AG09309 (cell line): Measurements from ENCODE around the gene SBK1.

Source experiments
- DNase-seq: peaks from one replicate; pipeline ENCODE4 v3.0.0-alpha.2; 2010; ENCODE audit warnings: low read depth
- H3K4me3 ChIP-seq: 2 replicates; pipeline ENCODE4 v1.5.1; 2011; ENCODE audit warnings: mild to moderate bottlenecking, low read depth, low read length, moderate library complexity; ENCODE audit not compliant: control insufficient read depth
- CTCF ChIP-seq: IDR thresholded peaks from 2 replicates; pipeline ENCODE4 v1.5.1; 2011; ENCODE audit warnings: mild to moderate bottlenecking, low read depth, low read length, inconsistent platforms; ENCODE audit not compliant: insufficient read depth, control insufficient read depth; ENCODE audit errors: missing control alignments

Gene SBK1

GRCh38 chr16:28289048-28289447, 3.3 kb upstream of the SBK1 start:
- DNase-seq = no peak
- no peak overlapping the region for H3K4me3 ChIP-seq
- no peak for TF ChIP-seq CTCF

- no peak overlapping the region for H3K4me3 ChIP-seq
- no peak for DNase-seq
- TF ChIP-seq CTCF = no peak
Measured at GRCh38 chr16:28289939-28290858, 2.1 kb upstream of the SBK1 start.

- no peak for TF ChIP-seq CTCF
- no peak overlapping the region for H3K4me3 ChIP-seq
- DNase-seq = no peak
Measured at GRCh38 chr16:28290859-28291254, 1.5 kb upstream of the SBK1 start.

GRCh38 chr16:28292731-28293600, 641 bp downstream of the SBK1 start:
- H3K4me3 ChIP-seq = peak overlapping the region; percentile 28
- no peak for DNase-seq
- TF ChIP-seq CTCF = no peak

GRCh38 chr16:28293601-28293960, 1.3 kb downstream of the SBK1 start:
- no peak for DNase-seq
- no peak overlapping the region for H3K4me3 ChIP-seq
- no peak for TF ChIP-seq CTCF

- no peak for TF ChIP-seq CTCF
- DNase-seq = no peak
- no peak overlapping the region for H3K4me3 ChIP-seq
Measured at GRCh38 chr16:28294201-28294600, 1.9 kb downstream of the SBK1 start.
